Activated CD4-positive, CD25-positive, alpha-beta regulatory T cell treated with anti-CD3 and anti-CD28 coated beads, Interleukin-2, amount 50 U/mL, for 24 hours (primary cell): ENCODE data around the gene LAIR1.
"Not testable (repeated sequence)": the region's sequence is repeated elsewhere in the genome, so short reads cannot be mapped to it uniquely, and the experiment has no call there.

Experiments
- ATAC-seq, 2 donors: fragments of 150-1000 bp; cut with Tn5 transposase; one replicate each; pipeline ENCODE4 v1.10.0; 2021; ENCODE audit warnings: mild to moderate bottlenecking in 1 of 2, moderate library complexity in 1 of 2

Gene LAIR1

DNA sequence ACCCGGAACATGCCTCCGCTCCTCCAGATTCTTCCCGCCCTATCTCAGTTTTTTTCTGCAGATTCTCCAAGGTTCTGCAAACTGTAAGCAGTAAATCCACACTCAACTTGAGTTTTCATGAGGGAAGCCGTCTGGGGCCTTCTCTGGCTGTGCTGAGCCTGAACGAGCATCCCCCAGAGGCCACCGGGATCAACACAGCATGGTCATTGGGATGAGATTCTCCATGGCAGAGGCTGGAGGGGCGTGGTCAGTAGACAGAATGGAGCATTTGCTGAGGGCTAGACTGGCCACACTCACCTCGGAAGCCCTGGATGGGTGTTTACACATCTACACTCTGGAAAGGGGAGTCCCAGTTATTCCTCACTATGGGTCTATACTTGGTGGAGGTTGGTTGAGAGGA is 23.4 kb downstream of the LAIR1 start:
- ATAC-seq = no peak

DNA sequence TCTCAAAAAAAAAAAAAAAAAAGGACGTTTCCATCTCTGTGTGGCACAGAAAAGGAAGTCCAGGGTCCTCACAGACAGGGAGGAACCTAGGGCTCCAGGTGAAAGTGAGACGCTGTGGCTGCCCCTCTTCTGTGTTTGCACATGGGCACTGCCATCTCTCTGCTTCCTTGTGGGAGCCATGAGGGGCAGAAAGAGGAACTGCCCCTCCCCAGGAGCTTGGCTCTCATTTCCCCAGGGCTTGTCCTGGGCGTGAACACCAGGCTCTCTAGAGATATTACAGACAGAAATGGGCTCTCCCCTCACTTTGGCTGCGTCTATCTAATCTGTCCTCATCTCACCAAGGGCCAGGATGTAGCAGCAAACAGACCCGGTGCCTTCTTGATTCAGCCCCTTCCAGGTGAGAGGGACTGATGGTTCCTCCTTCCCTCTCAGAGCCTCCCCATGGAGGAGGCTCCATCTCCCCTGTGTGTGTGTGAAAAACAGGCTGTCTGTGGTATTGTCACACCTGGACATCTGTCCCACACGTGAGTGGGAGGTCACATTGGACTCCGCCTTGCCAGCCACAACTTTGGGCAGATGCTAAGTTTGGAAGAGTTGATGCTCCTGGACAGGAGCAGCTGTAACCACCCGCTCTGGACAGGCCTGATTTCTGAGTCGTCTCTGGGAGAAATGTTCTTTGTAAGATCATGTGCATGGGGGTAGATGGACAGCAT is 24.9 kb downstream of the LAIR1 start:
- no peak for ATAC-seq

DNA sequence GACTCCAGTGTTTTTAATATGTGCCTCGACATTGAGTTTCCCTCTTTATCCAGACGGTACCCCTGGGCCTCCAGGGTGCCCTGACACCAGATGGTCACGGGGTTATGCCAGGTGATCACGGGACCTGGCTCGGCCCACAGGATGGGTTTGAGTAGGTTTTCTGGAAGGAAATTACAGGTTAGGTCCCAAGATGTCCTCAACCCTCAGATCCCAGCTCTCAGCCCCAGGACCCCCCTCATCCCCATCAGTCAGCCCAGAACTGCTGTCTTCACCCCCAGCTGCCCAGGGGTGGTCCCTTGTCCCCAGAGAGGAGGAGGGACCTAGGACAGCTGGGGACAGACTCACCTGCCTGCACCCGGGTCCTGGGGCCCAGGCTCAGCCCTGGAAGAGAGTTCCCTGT is 26.2 kb downstream of the LAIR1 start:
- ATAC-seq = no peak

DNA sequence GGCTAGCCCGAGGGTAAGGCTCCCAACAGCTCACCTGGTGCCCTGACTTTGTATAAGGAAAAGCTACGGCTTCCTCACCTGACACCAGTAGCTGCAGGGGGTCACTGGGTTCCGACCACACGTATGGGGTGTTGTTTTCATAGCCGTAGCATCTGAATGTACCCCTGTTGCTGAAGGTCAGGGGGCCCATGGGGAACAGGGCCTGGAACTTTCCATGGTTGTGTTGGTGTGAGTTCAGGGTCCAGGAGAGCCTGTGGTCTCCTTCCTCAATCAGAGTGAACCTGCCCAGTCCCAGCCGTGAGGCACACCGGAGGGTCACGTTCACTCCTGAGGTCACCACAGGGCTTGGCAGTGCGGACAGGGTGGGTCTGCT is 26.9 kb downstream of the LAIR1 start:
- ATAC-seq = no peak

GRCh38 chr19:54336893-54337857 is 27.6 kb downstream of the LAIR1 start:
- ATAC-seq = no peak

DNA sequence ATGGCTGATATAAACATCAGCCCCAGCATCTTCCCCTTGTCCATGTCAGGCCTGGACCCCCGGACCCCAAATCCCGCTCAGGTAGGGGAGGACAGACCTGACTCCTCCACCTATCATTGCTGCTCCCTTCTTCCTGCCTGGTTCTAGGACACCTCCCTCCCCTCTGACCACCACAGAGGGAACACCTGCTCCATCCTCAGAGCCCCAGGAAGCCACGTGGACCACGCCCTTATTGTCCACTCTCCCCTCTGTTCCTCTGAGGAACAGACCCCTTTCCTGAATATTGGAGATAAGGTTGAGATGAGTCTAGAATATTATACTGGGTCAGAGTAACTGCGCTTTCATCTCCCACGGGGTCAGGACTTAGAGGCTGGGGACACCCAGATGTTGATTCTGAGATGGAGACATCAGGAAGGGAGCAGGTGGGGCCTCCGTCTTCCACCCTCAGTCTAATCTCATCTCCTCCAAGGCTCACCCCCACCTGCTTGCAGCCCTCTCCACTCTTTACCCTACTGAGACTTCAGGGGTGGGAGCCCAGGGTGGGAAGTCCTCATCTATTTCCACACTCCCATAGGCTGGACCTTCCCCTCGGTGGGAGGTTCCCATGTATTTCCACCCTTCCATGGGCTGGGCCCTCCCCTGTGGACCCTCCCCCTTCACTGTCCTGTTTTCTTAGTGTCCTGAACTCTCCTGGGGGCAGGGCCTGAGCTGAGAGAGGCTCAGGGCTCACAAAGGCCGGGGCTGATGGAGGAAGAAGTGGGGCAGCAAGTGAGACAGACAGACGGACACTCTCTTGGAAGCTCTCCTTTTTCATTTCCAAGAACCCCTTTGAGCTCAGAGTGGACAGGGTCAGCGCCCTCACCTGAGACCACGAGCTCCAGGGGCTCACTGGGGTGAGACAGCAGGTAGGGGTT is 28.5 kb downstream of the LAIR1 start:
- no peak for ATAC-seq

- no peak for ATAC-seq
Observed at GRCh38 chr19:54335164-54335563, 29.6 kb downstream of the LAIR1 start.

DNA sequence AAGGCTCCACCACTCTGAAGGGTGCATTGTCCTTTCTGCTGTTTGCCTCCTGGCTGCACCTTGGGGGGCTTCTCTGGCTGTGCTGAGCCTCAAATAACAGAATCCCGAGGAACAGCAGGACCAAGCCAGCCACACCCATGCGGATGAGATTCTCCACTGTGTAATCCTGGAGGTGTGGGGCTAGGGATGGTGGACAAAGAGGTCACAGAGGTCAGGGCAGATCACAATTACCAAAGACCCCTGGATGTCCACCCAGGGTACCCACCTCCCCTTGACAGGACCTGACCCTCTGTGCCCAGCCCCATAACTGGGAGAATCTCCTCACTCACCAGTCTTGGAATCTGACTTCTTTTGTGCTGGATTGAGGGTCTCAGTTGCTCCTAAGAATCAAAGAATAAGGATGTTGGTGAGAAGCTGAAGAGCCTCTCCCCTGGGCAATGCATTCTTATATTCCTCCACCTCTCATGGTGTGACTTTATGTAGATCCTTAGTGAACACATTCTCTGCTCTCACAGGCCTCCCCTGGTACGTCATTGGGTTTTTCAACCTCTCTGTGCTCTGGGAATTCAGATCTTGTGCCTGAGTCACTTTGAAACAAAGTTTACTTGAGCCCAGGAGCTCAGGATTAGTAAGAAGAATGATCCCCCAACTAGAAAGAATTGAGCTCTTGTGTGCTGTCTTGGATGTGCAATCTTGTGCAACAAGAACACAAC is 31.0 kb downstream of the LAIR1 start:
- no peak for ATAC-seq

DNA sequence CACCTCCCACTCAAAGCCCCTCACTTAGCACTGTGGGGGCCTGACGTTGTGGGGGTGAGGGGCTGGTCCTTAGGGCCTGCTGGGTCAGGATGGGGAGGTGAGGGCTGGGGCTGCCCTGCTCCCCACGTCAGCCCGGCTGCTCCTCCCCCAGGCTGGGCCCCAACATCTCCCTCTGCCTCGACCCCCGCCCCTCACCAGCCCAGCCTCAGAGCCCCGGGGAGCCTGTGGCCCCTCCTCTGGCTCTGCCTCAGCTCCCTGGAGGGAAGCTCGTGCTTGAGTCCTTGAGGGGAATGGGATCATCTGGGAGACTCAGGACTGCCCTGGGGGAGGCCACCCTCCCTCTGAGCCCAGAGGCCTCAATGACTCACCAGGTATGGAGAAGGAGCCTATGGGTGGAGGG is 32.6 kb downstream of the LAIR1 start:
- no peak for ATAC-seq

DNA sequence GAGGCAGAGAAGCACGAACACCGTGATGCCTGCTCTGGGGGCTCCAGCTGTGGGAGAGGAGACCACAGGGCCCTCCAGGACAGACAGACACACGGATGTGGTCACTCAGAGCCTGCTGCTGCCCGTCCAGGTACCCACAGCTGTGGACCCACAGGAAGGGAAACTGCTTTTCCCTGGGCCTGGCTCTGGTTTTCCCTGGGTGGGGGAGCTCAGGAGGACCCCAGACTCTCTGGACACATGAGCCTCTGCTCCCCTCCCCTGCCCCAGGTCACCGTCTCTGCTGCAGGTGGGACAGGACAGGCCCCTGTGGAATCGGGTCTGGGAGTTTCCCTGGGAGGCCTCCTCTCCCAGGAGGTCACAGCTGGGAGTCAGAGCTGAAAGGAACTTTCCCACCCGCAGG is 33.1 kb downstream of the LAIR1 start:
- no peak for ATAC-seq

- no peak for ATAC-seq
Observed at GRCh38 chr19:54329476-54330165, 35.1 kb downstream of the LAIR1 start.

- ATAC-seq = not testable (repeated sequence)
Observed at GRCh38 chr19:54328781-54329180, 36.0 kb downstream of the LAIR1 start.

DNA sequence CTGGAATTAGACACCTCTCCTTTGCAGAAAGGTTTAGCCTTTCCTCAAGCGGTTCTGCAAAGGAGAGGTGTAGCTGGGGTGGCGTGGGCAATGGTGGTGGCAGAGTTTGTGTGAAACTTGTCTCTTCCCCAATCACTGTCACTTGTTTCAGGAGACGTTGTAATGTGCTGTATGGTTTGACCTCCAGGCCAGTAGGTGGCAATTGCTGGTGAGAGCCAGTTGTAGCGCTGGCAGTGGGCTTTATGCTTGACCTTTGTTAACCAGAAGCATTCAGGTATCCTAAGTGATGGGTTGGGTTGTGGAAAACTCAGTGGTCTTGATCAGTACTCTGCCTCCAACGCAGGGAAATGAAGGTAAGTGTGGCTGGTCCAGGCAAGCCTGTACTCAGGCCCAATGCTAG is 39.1 kb downstream of the LAIR1 start:
- no peak for ATAC-seq

DNA sequence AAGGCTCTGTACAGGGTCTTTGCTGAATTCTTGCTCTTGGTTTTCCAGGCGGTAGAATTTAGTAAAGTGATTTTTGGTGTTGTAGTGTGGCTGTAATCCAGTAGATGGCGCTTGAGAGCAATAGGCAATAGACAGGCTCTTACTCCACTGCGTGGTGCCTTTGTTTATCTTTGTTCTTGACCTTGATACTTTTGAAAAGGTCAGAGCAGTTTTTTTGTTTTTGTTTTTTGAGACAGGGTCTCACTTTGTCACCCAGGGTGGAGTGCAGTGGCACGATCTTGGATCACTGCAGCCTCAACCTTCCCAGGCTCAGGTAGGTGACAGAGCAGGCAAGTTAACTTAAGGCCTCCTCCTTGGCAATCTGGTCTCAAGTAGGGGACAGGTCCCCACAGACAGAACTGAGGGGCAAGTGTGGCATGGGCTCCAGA is 39.5 kb downstream of the LAIR1 start:
- ATAC-seq = peak; percentile 36 to 37

- ATAC-seq = no peak
Observed at GRCh38 chr19:54324071-54324470, 40.7 kb downstream of the LAIR1 start.

DNA sequence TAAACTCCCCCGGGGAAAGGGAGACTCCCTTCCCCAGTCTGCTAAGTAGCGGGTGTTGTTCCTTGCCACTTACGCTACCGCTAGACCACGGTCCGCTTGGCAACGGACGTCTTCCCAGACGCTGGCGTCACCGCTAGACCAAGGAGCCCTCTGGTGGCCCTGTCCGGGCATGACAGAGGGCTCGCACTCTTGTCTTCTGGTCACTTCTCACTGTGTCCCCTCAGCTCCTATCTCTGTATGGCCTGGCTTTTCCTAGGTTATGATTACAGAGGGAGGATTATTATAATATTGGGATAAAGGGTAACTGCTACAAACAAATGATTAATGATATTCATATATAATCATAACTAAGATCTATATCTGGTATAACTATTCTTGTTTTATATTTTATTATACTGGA is 41.8 kb downstream of the LAIR1 start:
- ATAC-seq = not testable (repeated sequence)

- not testable (repeated sequence) for ATAC-seq
Observed at GRCh38 chr19:54322295-54322694, 42.4 kb downstream of the LAIR1 start.

- no peak for ATAC-seq
Observed at GRCh38 chr19:54319892-54320670, 44.6 kb downstream of the LAIR1 start.

DNA sequence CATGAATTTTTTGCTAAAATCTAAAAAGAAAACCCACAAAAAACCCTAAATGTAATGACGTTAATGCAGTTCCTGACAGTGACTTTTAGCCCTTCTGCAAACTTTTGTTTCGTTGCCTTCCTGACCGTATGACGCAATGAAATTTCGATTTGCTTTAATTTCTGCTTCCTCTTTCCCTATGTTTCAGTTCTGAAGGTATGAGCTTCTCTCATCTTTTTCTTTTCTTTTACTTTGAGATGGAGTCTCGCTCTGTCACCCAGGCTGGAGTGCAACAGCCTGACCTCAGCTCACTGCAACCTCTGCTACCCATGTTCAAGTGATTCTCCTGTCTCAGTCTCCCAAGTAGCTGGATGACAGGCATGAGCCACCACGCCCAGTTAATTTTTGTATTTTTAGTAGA is 45.7 kb downstream of the LAIR1 start:
- no peak for ATAC-seq

DNA sequence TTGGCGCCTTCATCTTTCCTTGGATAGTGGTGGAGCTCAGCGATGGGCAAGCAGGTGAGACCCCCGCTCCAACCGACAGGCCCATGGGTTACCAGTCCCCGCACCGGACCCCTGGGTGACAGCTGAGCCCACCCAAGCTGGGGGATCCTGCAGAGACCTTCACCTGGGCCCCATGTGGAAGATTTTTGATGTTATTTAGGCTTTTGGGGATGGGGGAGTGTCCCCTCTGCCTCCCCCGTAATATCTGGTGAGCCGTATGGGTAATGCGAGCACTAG is 46.8 kb downstream of the LAIR1 start:
- no peak for ATAC-seq
